Left ventricle myocardium inferior (tissue), 1 donor: ENCODE results near the gene PLA2G7. TPM values are rescaled to one million over a fixed set of nuclear protein-coding genes. Genes with fewer than 3 reads are reported as not detected.

Experiments
- DNase-seq: peaks from one replicate; pipeline ENCODE4 v3.0.0-alpha.2; 2020
- H3K27ac ChIP-seq: fragments of 200-600 bp; replicated peaks from 2 replicates; pipeline ENCODE4 v1.8.0; 2021
- H3K27me3 ChIP-seq: fragments of 200-600 bp; 2 replicates; pipeline ENCODE4 v1.8.0; 2021; ENCODE audit warnings: low read depth
- H3K36me3 ChIP-seq: fragments of 200-600 bp; 2 replicates; pipeline ENCODE4 v1.8.0; 2021
- H3K4me1 ChIP-seq: fragments of 200-600 bp; 2 replicates; pipeline ENCODE4 v1.8.0; 2021
- H3K4me3 ChIP-seq: fragments of 200-600 bp; 2 replicates; pipeline ENCODE4 v1.8.0; 2021; ENCODE audit warnings: mild to moderate bottlenecking, moderate library complexity
- H3K9me3 ChIP-seq: fragments of 200-600 bp; replicated peaks from 2 replicates; pipeline ENCODE4 v1.8.0; 2021
- intact Hi-C: fragments of 100-400 bp; cut with micrococcal nuclease; formaldehyde crosslinking; loops from one replicate; pipeline ENCODE4 v1.11.0; 2022
- total RNA-seq: library from RNA; stranded (reverse); fragmentation: NEBNext Ultra II Directional; extraction: Animal tissue kit (Norgen Biotek cat#: 25700); gene quantifications from one replicate; pipeline ENCODE4 v1.2.1, GENCODE V29; 2021
- TF ChIP-seq, protein P1 (sequence below): fragments of 200-600 bp; IDR thresholded peaks from 2 replicates; pipeline ENCODE4 v1.8.0; 2021; ENCODE audit warnings: antibody characterized with exemption, mild to moderate bottlenecking, borderline replicate concordance
- donor health status: DM: no; HTN: yes; CAD: no; lungs with severe emphysema.

Gene PLA2G7
- total RNA-seq, 1 donor from 2014 or later, result 0.16 TPM

- H3K4me1 ChIP-seq, result peaks cover 14% of the 10 kb centered on the region
- TF ChIP-seq, protein P1, sequence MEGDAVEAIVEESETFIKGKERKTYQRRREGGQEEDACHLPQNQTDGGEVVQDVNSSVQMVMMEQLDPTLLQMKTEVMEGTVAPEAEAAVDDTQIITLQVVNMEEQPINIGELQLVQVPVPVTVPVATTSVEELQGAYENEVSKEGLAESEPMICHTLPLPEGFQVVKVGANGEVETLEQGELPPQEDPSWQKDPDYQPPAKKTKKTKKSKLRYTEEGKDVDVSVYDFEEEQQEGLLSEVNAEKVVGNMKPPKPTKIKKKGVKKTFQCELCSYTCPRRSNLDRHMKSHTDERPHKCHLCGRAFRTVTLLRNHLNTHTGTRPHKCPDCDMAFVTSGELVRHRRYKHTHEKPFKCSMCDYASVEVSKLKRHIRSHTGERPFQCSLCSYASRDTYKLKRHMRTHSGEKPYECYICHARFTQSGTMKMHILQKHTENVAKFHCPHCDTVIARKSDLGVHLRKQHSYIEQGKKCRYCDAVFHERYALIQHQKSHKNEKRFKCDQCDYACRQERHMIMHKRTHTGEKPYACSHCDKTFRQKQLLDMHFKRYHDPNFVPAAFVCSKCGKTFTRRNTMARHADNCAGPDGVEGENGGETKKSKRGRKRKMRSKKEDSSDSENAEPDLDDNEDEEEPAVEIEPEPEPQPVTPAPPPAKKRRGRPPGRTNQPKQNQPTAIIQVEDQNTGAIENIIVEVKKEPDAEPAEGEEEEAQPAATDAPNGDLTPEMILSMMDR, result no peak
- H3K27ac ChIP-seq, result no peak overlapping the region
- intact Hi-C loops, result no loop called here
- H3K9me3 ChIP-seq, result no peaks in the 10 kb centered on the region
- H3K27me3 ChIP-seq, result peaks cover 41% of the 10 kb centered on the region
- H3K4me3 ChIP-seq, result no peak overlapping the region
- no peaks in the 10 kb centered on the region for H3K36me3 ChIP-seq
- no peak for DNase-seq
Measured at GRCh38 chr6:46733341-46733801, 1.8 kb downstream of the PLA2G7 start.

GRCh38 chr6:46730921-46731461 is 4.2 kb downstream of the PLA2G7 start:
- no peak overlapping the region for H3K4me3 ChIP-seq
- TF ChIP-seq, protein P1, result no peak
- H3K27ac ChIP-seq, result no peak overlapping the region
- intact Hi-C loops, result no loop called here
- no peaks in the 10 kb centered on the region for H3K36me3 ChIP-seq
- H3K9me3 ChIP-seq, result no peaks in the 10 kb centered on the region
- DNase-seq, result no peak
- peaks cover 34% of the 10 kb centered on the region for H3K27me3 ChIP-seq
- peaks cover 14% of the 10 kb centered on the region for H3K4me1 ChIP-seq

GRCh38 chr6:46729787-46730326 is 5.3 kb downstream of the PLA2G7 start:
- peaks cover 29% of the 10 kb centered on the region for H3K27me3 ChIP-seq
- intact Hi-C loops, result no loop called here
- no peaks in the 10 kb centered on the region for H3K36me3 ChIP-seq
- H3K4me3 ChIP-seq, result no peak overlapping the region
- H3K9me3 ChIP-seq, result no peaks in the 10 kb centered on the region
- H3K27ac ChIP-seq, result no peak overlapping the region
- peaks cover 5% of the 10 kb centered on the region for H3K4me1 ChIP-seq
- TF ChIP-seq, protein P1, result no peak
- DNase-seq, result no peak

- Histone ChIP-seq H3K36me3 (no peaks in the 10 kb centered on the region), H3K9me3 (no peaks in the 10 kb centered on the region), H3K4me1 (no peaks in the 10 kb centered on the region), H3K27me3 (peaks cover 36% of the 10 kb centered on the region), H3K27ac (no peak overlapping the region), H3K4me3 (no peak overlapping the region)
- intact Hi-C loops, result no loop called here
- TF ChIP-seq, protein P1, result no peak
- DNase-seq, result no peak
Measured at GRCh38 chr6:46720401-46720800, 14.8 kb downstream of the PLA2G7 start.

- Histone ChIP-seq H3K4me1 (no peaks in the 10 kb centered on the region), H3K36me3 (no peaks in the 10 kb centered on the region), H3K9me3 (no peaks in the 10 kb centered on the region), H3K27me3 (peaks cover 23% of the 10 kb centered on the region), H3K4me3 (no peak overlapping the region), H3K27ac (no peak overlapping the region)
- TF ChIP-seq, protein P1, result no peak
- intact Hi-C loops, result no loop called here
- DNase-seq, result no peak
Measured at GRCh38 chr6:46719099-46719498, 16.1 kb downstream of the PLA2G7 start.
